Ishikawa (cell line): ENCODE data around the gene AGAP3.

Source experiments
- CEBPB ChIP-seq: IDR thresholded peaks from 2 replicates; pipeline ENCODE4 v1.6.1; 2012
- CREB1 ChIP-seq: IDR thresholded peaks from 2 replicates; pipeline ENCODE4 v1.6.1; 2012; ENCODE audit warnings: low read depth
- EGR1 ChIP-seq: IDR thresholded peaks from 2 replicates; pipeline ENCODE4 v1.6.1; 2012
- EP300 ChIP-seq: IDR thresholded peaks from 2 replicates; pipeline ENCODE4 v1.6.1; 2012; ENCODE audit warnings: borderline replicate concordance
- FOXM1 ChIP-seq: IDR thresholded peaks from 2 replicates; pipeline ENCODE4 v1.6.1; 2012; ENCODE audit warnings: low read depth, borderline replicate concordance
- NFIC ChIP-seq: IDR thresholded peaks from 2 replicates; pipeline ENCODE4 v1.6.1; 2012
- RAD21 ChIP-seq: IDR thresholded peaks from 2 replicates; pipeline ENCODE4 v1.6.1; 2012; ENCODE audit warnings: low read depth
- TAF1 ChIP-seq: IDR thresholded peaks from 2 replicates; pipeline ENCODE4 v1.6.1; 2012; ENCODE audit warnings: low read depth, mild to moderate bottlenecking
- TCF12 ChIP-seq: IDR thresholded peaks from 2 replicates; pipeline ENCODE4 v1.6.1; 2012; ENCODE audit warnings: low read depth
- TEAD4 ChIP-seq: IDR thresholded peaks from 2 replicates; pipeline ENCODE4 v1.6.1; 2012
- YY1 ChIP-seq: IDR thresholded peaks from 2 replicates; pipeline ENCODE4 v1.6.1; 2012; ENCODE audit warnings: low read depth
- ZBTB7A ChIP-seq: IDR thresholded peaks from 2 replicates; pipeline ENCODE4 v1.6.1; 2012; ENCODE audit warnings: low read depth
- TF ChIP-seq, protein P1 (sequence below): IDR thresholded peaks from 2 replicates; pipeline ENCODE4 v1.6.1; 2012; ENCODE audit warnings: low read depth, mild to moderate bottlenecking
- TF ChIP-seq, protein P2 (sequence below): IDR thresholded peaks from 2 replicates; pipeline ENCODE4 v1.6.1; 2012
- TF ChIP-seq, protein P3 (sequence below): IDR thresholded peaks from 2 replicates; pipeline ENCODE4 v1.6.1; 2012

The AGAP3 gene

DNA sequence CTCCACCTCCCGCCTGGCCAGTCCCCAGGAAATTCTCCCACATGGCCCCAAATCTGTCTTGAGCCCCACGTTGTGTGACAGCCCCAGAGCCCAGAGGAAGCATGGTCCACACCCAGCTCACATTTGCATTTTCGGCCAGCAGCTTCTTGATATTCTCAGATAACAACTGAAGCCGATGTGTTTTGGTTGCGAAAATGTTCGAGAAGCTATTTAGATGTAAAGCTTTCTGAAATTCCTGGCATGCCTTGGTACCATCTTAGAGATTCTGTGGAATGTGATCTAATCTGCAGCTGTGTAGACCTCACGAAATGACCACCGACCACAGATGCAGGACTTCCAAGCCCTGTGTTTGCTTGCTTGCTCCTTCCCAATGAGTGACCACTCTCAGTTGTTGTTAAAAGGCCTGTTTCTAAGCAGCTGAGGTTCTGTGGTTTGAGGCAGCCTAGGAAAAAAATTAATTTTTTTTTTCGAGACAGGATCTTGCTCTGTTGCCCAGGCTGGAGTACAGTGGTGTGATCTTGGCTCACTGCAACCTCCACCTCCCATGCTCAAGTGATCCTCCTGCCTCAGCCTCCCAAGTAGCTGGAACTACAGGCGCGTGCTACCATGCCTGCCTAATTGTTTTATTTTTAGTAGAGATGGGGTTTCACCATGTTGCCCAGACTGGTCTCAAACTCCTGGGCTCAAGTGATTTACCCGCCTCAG is 18.1 kb upstream of the AGAP3 start:
- TF ChIP-seq TCF12, result no peak
- TF ChIP-seq ZBTB7A, result no peak
- TF ChIP-seq, protein P1, sequence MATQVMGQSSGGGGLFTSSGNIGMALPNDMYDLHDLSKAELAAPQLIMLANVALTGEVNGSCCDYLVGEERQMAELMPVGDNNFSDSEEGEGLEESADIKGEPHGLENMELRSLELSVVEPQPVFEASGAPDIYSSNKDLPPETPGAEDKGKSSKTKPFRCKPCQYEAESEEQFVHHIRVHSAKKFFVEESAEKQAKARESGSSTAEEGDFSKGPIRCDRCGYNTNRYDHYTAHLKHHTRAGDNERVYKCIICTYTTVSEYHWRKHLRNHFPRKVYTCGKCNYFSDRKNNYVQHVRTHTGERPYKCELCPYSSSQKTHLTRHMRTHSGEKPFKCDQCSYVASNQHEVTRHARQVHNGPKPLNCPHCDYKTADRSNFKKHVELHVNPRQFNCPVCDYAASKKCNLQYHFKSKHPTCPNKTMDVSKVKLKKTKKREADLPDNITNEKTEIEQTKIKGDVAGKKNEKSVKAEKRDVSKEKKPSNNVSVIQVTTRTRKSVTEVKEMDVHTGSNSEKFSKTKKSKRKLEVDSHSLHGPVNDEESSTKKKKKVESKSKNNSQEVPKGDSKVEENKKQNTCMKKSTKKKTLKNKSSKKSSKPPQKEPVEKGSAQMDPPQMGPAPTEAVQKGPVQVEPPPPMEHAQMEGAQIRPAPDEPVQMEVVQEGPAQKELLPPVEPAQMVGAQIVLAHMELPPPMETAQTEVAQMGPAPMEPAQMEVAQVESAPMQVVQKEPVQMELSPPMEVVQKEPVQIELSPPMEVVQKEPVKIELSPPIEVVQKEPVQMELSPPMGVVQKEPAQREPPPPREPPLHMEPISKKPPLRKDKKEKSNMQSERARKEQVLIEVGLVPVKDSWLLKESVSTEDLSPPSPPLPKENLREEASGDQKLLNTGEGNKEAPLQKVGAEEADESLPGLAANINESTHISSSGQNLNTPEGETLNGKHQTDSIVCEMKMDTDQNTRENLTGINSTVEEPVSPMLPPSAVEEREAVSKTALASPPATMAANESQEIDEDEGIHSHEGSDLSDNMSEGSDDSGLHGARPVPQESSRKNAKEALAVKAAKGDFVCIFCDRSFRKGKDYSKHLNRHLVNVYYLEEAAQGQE, result no peak
- TF ChIP-seq EGR1, result no peak
- TF ChIP-seq, protein P2, sequence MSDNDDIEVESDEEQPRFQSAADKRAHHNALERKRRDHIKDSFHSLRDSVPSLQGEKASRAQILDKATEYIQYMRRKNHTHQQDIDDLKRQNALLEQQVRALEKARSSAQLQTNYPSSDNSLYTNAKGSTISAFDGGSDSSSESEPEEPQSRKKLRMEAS, result no peak
- no peak for TF ChIP-seq CEBPB
- TF ChIP-seq TAF1, result no peak

DNA sequence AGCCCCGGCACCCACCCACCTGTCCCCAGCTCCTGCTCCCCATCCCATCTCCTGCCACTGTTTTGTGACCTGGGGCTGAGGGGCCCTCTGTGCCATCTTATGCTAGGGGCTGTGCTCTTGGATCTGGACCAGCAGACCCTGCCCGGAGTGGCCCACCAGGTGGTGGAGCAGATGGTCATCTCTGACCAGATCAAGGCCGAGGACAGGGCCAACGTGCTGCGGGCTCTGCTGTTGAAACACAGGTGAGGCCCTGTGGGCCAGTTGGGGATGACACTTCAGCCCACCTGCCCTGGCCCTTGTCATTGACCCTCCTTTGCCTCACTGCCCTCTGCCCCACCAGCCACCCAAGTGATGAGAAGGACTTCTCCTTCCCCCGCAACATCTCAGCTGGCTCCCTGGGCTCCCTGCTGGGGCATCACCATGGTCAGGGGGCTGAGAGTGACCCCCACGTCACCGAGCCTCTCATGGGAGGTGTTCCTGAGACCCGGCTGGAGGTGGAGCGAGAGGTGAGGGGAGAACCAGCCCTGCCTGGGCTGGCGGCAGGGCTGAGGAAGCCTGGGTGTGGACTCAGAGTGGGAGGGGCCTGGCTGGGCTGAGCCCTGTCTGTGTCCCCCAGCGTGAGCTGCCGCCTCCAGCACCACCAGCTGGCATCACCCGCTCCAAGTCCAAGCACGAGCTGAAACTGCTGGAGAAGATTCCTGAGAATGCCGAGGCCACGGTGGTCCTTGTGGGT is 16.3 kb upstream of the AGAP3 start:
- TF ChIP-seq RAD21, result no peak
- TF ChIP-seq EGR1, result no peak
- TF ChIP-seq, protein P3, sequence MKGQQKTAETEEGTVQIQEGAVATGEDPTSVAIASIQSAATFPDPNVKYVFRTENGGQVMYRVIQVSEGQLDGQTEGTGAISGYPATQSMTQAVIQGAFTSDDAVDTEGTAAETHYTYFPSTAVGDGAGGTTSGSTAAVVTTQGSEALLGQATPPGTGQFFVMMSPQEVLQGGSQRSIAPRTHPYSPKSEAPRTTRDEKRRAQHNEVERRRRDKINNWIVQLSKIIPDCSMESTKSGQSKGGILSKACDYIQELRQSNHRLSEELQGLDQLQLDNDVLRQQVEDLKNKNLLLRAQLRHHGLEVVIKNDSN, result no peak
- no peak for TF ChIP-seq TEAD4
- no peak for TF ChIP-seq EP300
- no peak for TF ChIP-seq CREB1
- TF ChIP-seq, protein P2, result no peak
- TF ChIP-seq FOXM1, result no peak
- no peak for TF ChIP-seq TAF1
- no peak for TF ChIP-seq NFIC
- TF ChIP-seq, protein P1, result no peak
- TF ChIP-seq YY1, result no peak
- TF ChIP-seq TCF12, result no peak
- no peak for TF ChIP-seq ZBTB7A

DNA sequence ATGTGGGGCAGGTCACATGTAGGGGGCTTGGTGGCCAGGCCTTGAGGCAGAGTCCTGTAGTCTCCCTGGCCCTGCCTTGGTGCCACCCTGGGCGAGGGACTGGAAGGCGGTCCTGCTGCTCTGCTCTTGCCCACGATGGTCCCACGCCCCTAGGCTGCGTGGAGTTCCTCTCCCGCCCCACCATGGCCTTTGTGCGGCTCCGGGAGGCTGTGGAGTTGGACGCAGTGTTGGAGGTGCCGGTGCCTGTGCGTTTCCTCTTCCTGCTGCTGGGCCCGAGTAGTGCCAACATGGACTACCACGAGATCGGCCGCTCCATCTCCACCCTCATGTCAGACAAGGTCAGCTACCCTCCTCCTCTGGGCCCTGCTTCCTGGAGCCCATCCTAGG is 15.7 kb upstream of the AGAP3 start:
- TF ChIP-seq, protein P1, result no peak
- no peak for TF ChIP-seq YY1
- TF ChIP-seq, protein P3, result no peak
- TF ChIP-seq TCF12, result no peak
- no peak for TF ChIP-seq EGR1
- no peak for TF ChIP-seq CREB1
- no peak for TF ChIP-seq TEAD4
- TF ChIP-seq TAF1, result no peak
- TF ChIP-seq NFIC, result no peak
- TF ChIP-seq FOXM1, result no peak
- TF ChIP-seq ZBTB7A, result no peak
- no peak for TF ChIP-seq EP300
- TF ChIP-seq RAD21, result no peak
- no peak for TF ChIP-seq CEBPB
- TF ChIP-seq, protein P2, result no peak
